A673 (cell line): ENCODE results near the gene KRT17.

Source experiments
- CTCF ChIP-seq: fragments of 300-800, 200-600 bp; sonication (generic); conservative IDR thresholded peaks from 2 replicates; pipeline ENCODE4 v1.5.1; 2017; ENCODE audit warnings: low read depth, mild to moderate bottlenecking, antibody characterized with exemption, low read length, moderate library complexity, mixed read lengths
- EZH2 ChIP-seq: fragments of 200-600 bp; sonication (generic); IDR thresholded peaks from 2 replicates; pipeline ENCODE4 v1.6.1; 2017; ENCODE audit warnings: borderline replicate concordance, low read depth, mild to moderate bottlenecking, mixed read lengths, antibody characterized with exemption, low read length; ENCODE audit not compliant: poor library complexity, severe bottlenecking

- no peak for TF ChIP-seq CTCF
- TF ChIP-seq EZH2 = no peak
Observed at GRCh38 chr17:41618341-41619035, 5.9 kb downstream of the KRT17 start.
